Fibroblast of the aortic adventitia (primary cell): Measurements from ENCODE around the gene L3MBTL4. TPM values are rescaled to one million over a fixed set of nuclear protein-coding genes. Genes with fewer than 3 reads are reported as not detected.

Experiments used
- DNase-seq: peaks from one replicate; pipeline ENCODE4 v3.0.0-alpha.2; 2010; ENCODE audit warnings: low read depth
- H3K4me3 ChIP-seq: 2 replicates; pipeline ENCODE4 v1.5.1; 2011; ENCODE audit warnings: low read depth, mild to moderate bottlenecking, control low read depth, low read length, moderate library complexity
- total RNA-seq: library from RNA; depleted of rRNA; stranded (reverse); fragments of >200 nt; gene quantifications from 2 replicates; pipeline ENCODE4 v1.2.3, GENCODE V29; 2012; ENCODE audit warnings: low replicate concordance
- TF ChIP-seq, protein P1 (sequence below): IDR thresholded peaks from 2 replicates; pipeline ENCODE4 v1.5.1; 2011; ENCODE audit warnings: mild to moderate bottlenecking, low read length, control low read depth, inconsistent platforms; ENCODE audit not compliant: insufficient read depth

Gene L3MBTL4
- not detected in 2 replicates for total RNA-seq

- no peak for DNase-seq
- TF ChIP-seq, protein P1, sequence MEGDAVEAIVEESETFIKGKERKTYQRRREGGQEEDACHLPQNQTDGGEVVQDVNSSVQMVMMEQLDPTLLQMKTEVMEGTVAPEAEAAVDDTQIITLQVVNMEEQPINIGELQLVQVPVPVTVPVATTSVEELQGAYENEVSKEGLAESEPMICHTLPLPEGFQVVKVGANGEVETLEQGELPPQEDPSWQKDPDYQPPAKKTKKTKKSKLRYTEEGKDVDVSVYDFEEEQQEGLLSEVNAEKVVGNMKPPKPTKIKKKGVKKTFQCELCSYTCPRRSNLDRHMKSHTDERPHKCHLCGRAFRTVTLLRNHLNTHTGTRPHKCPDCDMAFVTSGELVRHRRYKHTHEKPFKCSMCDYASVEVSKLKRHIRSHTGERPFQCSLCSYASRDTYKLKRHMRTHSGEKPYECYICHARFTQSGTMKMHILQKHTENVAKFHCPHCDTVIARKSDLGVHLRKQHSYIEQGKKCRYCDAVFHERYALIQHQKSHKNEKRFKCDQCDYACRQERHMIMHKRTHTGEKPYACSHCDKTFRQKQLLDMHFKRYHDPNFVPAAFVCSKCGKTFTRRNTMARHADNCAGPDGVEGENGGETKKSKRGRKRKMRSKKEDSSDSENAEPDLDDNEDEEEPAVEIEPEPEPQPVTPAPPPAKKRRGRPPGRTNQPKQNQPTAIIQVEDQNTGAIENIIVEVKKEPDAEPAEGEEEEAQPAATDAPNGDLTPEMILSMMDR, result no peak
- peak within 1 kb of the TSS; percentile 35 for H3K4me3 ChIP-seq
Observed at GRCh38 chr18:6414723-6415417, at the start of gene L3MBTL4. L3MBTL4 (minus strand) TSS chr18:6414911; CDS start chr18:6311625, 103,286 bp downstream.

- TF ChIP-seq, protein P1, result no peak
- no peak for DNase-seq
- no peak overlapping the region for H3K4me3 ChIP-seq
Observed at GRCh38 chr18:6452194-6452593, 37.5 kb upstream of the L3MBTL4 start.

GRCh38 chr18:6449213-6449612, 34.5 kb upstream of the L3MBTL4 start:
- no peak for DNase-seq
- TF ChIP-seq, protein P1, result no peak
- H3K4me3 ChIP-seq, result no peak overlapping the region

- no peak for DNase-seq
- H3K4me3 ChIP-seq, result no peak overlapping the region
- TF ChIP-seq, protein P1, result no peak
Observed at GRCh38 chr18:6444466-6445228, 29.9 kb upstream of the L3MBTL4 start.

DNA sequence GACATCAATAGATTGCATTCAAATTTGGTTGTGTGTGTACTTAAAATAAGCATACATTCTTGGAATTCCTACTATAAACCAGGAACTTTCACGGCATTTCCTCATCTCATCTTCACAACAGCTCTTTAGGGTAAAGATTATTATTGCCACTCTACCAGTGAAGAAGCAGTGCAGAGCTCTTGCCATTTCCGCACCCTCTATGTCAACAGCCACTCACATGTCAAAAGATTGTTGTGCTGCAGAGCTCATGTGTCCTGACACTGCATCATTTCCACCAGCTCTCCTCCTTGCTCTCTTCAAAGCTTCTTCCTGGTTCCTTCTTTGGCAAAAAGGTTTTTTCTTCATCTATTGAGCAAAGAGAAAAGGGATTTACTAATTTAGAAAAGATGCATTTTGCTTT, 26.5 kb upstream of the L3MBTL4 start:
- no peak for DNase-seq
- TF ChIP-seq, protein P1, result no peak
- no peak overlapping the region for H3K4me3 ChIP-seq

- no peak for DNase-seq
- no peak overlapping the region for H3K4me3 ChIP-seq
- TF ChIP-seq, protein P1, result no peak
Observed at GRCh38 chr18:6437937-6438818, 23.5 kb upstream of the L3MBTL4 start.
